Stimulated activated CD8-positive, alpha-beta memory T cell treated with anti-CD3 and anti-CD28 coated beads, Interleukin-15, amount 100 ng/mL, for 24 hours (primary cell): ENCODE measurements around the gene TLR9.
A peak's percentile ranks its signal among the peaks of the same experiment; 100 is the strongest.

ENCODE experiments used
- DNase-seq: peaks from one replicate; pipeline ENCODE4 v3.0.0-alpha.2; 2020; ENCODE audit warnings: low read depth

Gene TLR9

DNA sequence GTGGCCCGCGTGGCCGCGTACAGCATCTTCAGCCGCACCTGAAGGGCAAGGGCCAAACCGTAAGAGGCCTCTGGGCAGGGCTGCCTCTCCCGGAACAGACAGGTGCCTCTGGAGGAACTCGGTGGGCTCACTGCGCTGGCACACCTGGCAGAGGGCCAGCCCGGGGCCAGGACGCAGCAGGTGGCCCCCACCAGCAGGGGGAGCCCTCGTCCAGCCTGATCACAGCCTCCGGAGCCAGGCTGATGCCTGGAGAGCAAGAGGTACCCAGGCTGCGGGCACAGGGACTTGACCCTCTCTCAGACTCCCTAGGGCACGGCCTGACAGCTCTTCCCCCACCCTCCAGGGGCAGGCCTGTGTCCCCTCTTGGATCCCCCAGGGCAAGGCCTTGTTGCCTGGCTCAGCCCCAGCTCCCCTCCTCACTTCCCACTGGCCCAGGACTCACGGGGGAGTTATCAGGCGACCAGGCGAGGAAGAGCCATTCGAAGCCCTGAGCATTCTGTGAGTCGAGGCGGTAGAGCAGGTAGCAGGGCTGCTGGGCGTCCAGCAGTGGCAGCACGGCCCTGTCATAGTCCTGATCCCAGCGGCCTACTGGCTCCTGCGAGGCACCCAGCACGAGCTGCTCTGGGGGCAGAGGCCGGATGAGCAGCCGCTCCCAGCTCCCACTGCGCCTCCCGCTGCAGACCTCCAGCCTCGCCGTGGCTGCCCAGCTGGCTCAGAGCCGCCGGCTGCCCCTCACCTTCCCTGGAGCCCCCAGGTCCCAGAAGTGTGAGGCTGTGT lies 6.2 kb upstream of the TLR9 start:
- DNase-seq = peak; percentile 90

- DNase-seq = no peak
Measured at GRCh38 chr3:52230889-52231499, 5.5 kb upstream of the TLR9 start.

DNA sequence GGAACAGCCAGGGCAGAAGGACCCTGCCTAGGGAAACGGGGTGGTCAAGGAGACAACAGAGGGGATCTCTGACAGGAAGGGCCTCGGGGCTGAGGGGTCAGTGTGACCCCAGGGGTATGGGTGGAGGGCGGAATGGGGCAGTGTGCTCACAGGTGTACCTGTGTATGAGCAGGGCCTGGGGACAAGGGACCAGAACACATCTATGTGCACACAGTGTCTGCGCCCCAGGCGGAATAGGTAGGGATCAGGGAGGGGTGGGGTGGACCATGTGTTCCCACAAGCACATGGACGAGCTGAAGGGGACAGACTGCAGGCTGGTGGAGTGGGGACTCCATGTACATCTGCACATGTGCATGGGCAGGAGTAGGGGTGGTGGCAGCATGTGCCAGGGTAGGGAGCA lies 5.0 kb upstream of the TLR9 start:
- no peak for DNase-seq

DNA sequence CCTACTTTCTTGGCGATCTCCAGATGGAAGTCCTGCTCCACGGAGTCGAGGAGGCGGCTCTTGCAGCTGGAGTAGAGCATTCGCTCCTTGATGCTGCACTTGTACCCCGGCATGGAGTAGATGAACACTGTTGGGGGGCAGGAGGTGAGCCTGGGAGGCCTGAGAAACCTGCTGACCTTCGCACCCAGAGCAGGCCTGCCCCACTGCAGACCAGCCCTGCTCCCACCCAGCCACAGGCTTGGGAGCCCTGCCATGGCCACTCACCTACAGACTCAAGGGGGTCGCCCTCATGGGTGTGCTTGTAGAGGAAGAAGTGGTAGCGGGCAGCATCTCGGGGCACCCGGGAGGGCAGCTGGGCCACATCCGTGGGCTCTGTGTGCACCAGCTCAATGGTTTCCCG lies 4.2 kb upstream of the TLR9 start:
- no peak for DNase-seq

GRCh38 chr3:52228751-52229291 lies 3.4 kb upstream of the TLR9 start:
- no peak for DNase-seq

DNA sequence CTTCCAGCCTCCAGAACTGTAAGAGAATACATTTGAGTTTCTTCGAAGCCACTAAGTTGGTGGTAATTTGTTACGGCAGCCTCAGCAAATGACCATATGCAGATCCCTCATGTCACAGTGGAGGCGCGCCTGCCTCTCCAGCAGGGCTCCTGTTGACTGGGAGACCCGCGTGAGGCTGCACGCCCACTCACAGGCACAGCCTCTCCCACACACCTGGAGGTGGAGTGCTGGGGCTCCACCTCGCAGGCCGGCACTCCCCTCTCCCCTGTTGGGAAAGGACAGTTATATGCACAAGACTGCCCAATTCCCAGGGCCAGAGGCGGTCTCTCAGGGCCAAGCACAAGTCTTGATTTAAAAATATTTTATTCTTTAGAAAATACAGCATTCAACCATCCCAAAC lies 2.8 kb upstream of the TLR9 start:
- DNase-seq = no peak

- no peak for DNase-seq
Measured at GRCh38 chr3:52227766-52228165, 2.3 kb upstream of the TLR9 start.

GRCh38 chr3:52227117-52227516 lies 1.7 kb upstream of the TLR9 start:
- no peak for DNase-seq

- DNase-seq = no peak
Measured at GRCh38 chr3:52226229-52226817, 878 bp upstream of the TLR9 start.

DNA sequence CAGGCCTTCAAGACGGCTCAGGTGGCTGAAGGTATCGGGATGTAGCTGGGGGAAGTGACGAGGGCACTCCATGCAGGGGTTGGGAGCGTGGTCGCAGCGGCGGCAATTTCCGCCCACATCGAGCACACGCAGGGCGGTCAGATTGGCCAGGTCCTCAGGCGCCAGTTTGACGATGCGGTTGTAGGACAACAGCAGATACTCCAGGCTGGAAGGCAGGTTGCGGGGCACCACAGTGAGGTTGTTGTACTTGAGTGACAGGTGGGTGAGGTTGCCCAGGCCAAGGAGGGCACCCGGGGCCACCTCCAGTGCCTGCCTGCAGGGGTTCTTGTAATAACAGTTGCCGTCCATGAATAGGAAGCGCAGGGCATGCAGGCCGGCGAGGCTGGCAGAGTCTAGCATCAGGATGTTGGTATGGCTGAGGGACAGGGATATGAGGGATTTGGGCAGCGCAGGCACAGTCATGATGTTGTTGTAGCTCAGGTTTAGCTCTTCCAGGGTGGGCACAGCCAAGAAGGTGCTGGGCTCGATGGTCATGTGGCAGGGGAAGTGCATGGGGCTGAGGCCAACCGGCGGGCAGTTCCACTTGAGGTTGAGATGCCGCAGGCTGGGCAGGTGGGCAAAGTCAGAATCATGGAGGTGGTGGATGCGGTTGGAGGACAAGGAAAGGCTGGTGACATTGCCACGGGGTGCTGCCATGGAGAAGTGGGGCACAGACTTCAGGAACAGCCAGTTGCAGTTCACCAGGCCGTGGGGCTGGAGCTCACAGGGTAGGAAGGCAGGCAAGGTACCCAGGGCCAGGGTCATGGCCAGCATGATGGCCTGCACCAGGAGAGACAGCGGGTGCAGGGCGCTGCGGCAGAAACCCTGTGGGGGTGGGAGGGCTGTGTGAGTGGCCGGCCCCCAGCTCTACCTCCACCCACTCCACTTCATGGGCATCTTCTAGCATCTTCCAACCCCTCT lies 1.7 kb downstream of the TLR9 start:
- no peak for DNase-seq

- no peak for DNase-seq
Measured at GRCh38 chr3:52222319-52223221, 2.9 kb downstream of the TLR9 start.

DNA sequence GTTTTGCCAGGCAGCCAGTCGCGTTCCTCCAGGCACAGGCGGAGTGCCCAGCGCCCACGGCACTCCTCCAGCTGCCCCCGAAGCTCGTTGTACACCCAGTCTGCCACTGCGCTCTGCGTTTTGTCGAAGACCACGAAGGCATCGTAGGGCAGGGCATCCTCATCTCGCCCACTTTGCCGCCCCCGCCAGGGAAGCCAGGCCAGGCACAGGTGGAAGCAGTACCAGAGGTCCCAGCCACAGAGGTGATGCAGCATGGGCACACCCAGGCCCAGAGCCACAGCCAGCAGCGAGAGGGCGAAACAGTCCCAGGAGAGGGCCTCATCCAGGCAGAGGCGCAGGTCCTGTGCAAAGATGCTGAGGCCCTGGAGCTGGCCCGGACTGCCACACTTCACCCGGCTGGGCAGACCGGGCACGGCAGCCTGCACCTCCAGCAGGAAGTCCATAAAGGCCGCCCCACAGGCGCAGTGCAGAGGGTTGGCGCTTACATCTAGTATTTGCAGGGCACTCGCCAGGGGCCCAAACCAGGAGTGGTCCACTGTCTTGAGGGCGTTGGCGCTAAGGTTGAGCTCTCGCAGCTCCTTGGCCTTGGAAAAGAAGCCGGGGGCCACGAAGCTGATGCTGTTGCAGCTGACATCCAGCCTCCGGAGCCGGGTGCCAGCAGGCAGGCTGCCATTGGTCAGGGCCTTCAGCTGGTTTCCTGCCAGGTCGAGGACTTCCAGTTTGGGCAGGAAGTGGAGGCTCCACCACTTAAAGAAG lies 3.7 kb downstream of the TLR9 start:
- no peak for DNase-seq

- no peak for DNase-seq
Measured at GRCh38 chr3:52221141-52221562, 4.3 kb downstream of the TLR9 start.

DNA sequence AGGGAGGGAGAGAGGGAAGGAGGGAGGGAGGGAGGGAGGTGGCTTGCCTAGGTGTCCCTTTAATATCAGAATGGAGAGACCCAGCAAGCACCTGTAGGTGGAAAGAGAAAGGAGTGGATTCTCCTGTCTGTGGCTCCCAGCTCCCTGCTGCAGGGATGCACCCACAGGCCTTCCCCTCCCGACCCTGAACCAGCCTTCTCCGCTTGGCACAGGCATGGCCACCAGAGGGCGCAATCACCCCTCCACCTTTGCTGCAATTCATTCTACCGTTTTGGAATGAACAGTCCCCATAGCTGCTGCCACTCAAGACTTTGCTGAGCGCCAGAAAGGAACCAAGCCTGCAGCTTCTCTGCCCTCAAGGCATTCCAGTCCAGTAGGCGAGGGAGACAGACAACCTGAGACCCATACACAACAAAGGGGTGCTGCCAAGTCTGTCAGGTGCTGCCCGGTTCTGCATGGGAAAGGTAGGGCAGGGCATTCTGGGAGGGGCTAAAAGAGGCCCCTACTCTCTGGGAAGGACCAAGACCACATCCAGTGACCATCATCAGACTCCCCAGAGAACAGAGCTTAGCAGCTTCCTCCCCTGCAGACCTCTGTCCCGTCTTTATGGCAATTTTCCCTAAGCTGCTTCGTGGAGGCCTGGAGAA lies 4.9 kb downstream of the TLR9 start:
- DNase-seq = peak; percentile 90

- no peak for DNase-seq
Measured at GRCh38 chr3:52218937-52219650, 6.4 kb downstream of the TLR9 start.

DNA sequence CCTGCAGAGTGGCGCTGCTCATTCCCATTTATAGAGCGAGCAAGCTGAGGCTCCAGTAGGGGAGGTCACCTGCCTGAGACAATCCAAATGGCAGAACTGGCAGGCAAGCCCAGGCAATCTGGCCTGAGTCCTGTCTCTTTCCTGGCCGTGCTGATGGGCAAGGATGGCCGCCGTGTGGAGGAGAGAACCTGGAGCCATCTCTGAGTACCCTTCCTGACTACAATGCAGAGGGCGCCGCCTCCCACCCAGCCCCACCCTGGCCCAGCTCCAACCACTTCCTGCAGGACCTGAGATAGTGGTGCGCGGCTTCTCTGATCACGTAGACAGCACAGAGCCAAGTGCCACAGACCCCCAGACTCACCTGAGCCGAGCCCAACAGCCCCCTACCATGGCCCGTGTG lies 7.0 kb downstream of the TLR9 start:
- no peak for DNase-seq

DNA sequence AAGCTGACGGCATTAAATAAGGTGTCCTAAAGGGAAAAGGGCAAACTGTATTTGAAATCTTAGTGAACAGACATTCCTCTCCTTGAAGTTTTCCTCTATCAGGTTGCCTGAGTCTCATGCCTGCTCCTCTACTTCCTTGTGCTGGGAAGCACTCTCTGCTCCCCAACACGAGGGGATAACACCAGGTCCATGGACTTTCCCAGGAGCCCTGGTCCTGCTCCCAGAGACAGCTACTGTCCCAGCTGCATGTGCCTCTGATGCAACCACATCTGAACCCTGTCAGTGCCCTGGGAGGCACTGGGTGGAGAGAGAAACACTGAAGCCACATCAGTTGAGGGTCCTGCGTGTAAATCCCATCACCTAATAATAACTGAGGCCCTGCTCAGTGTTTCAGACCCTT lies 7.4 kb downstream of the TLR9 start:
- no peak for DNase-seq

- DNase-seq = no peak
Measured at GRCh38 chr3:52217409-52217805, 8.0 kb downstream of the TLR9 start.
